Parathyroid adenoma (tissue), 2 donors: ENCODE data around the gene BLVRB.
"Not testable (repeated sequence)": the region's sequence is repeated elsewhere in the genome, so short reads cannot be mapped to it uniquely, and the experiment has no call there.

Experiments
- H2AFZ ChIP-seq: fragments of 300-600 bp; sonication (generic); one replicate; pipeline ENCODE4 v1.7.0; 2017; ENCODE audit warnings: antibody characterized with exemption, mild to moderate bottlenecking
- H3K27ac ChIP-seq: fragments of 300-600 bp; sonication (generic); one replicate; pipeline ENCODE4 v1.7.0; 2017
- H3K27me3 ChIP-seq: fragments of 300-600 bp; sonication (generic); one replicate; pipeline ENCODE4 v1.7.0; 2017; ENCODE audit warnings: low read length; ENCODE audit not compliant: control insufficient read depth, insufficient read depth
- H3K36me3 ChIP-seq: fragments of 300-600 bp; sonication (generic); one replicate; pipeline ENCODE4 v1.7.0; 2017; ENCODE audit warnings: low read length; ENCODE audit not compliant: control insufficient read depth, insufficient read depth
- H3K4me1 ChIP-seq: fragments of 300-600 bp; sonication (generic); one replicate; pipeline ENCODE4 v1.7.0; 2017; ENCODE audit warnings: control low read depth
- H3K4me2 ChIP-seq: fragments of 300-600 bp; sonication (generic); one replicate; pipeline ENCODE4 v1.7.0; 2017; ENCODE audit warnings: low read length
- H3K4me3 ChIP-seq: fragments of 300-600 bp; sonication (generic); one replicate; pipeline ENCODE4 v1.7.0; 2017; ENCODE audit warnings: low read depth, low read length
- H3K79me2 ChIP-seq: fragments of 300-600 bp; sonication (generic); one replicate; pipeline ENCODE4 v1.7.0; 2017; ENCODE audit warnings: control low read depth
- H3K9ac ChIP-seq: fragments of 300-600 bp; sonication (generic); one replicate; pipeline ENCODE4 v1.7.0; 2017; ENCODE audit warnings: mild to moderate bottlenecking
- H3K9me3 ChIP-seq: fragments of 300-600 bp; sonication (generic); one replicate; pipeline ENCODE4 v1.7.0; 2017; ENCODE audit warnings: low read length; ENCODE audit not compliant: control insufficient read depth
- TF ChIP-seq, protein P1 (sequence below): fragments of 300-600 bp; sonication (generic); IDR thresholded peaks from one replicate; pipeline ENCODE4 v1.7.0; 2017; ENCODE audit warnings: antibody characterized with exemption, mild to moderate bottlenecking
- donor health status: primary hyperparathyroidism.

BLVRB gene

DNA sequence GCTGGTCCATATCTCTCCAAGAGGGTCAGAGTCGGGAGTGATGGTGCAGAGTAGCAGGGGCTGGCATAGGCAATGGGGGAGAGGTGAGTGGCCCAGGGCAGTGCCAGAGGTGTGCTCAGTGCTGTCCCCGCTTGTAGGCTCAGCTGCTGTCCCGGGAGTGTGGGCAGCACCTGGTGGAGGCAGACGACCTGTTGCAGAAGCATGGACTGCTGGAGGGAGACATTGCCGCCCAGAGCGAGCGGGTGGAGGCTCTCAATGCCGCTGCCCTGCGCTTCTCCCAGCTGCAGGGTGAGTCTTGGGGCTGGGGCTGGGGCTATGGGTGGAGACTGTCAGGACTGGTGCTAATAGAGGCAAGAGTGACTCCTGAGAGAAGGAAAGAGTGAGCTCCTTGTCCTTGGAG is 40.6 kb upstream of the BLVRB start:
- H3K79me2 ChIP-seq, result no peaks in the 10 kb centered on the region
- no peak overlapping the region for H3K9ac ChIP-seq
- TF ChIP-seq, protein P1, sequence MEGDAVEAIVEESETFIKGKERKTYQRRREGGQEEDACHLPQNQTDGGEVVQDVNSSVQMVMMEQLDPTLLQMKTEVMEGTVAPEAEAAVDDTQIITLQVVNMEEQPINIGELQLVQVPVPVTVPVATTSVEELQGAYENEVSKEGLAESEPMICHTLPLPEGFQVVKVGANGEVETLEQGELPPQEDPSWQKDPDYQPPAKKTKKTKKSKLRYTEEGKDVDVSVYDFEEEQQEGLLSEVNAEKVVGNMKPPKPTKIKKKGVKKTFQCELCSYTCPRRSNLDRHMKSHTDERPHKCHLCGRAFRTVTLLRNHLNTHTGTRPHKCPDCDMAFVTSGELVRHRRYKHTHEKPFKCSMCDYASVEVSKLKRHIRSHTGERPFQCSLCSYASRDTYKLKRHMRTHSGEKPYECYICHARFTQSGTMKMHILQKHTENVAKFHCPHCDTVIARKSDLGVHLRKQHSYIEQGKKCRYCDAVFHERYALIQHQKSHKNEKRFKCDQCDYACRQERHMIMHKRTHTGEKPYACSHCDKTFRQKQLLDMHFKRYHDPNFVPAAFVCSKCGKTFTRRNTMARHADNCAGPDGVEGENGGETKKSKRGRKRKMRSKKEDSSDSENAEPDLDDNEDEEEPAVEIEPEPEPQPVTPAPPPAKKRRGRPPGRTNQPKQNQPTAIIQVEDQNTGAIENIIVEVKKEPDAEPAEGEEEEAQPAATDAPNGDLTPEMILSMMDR, result no peak
- H3K4me1 ChIP-seq, result no peaks in the 10 kb centered on the region
- no peak overlapping the region for H2AFZ ChIP-seq
- no peak overlapping the region for H3K4me3 ChIP-seq
- no peak overlapping the region for H3K4me2 ChIP-seq
- H3K36me3 ChIP-seq, result no peaks in the 10 kb centered on the region
- H3K27ac ChIP-seq, result no peak overlapping the region
- no peaks in the 10 kb centered on the region for H3K9me3 ChIP-seq
- no peaks in the 10 kb centered on the region for H3K27me3 ChIP-seq

DNA sequence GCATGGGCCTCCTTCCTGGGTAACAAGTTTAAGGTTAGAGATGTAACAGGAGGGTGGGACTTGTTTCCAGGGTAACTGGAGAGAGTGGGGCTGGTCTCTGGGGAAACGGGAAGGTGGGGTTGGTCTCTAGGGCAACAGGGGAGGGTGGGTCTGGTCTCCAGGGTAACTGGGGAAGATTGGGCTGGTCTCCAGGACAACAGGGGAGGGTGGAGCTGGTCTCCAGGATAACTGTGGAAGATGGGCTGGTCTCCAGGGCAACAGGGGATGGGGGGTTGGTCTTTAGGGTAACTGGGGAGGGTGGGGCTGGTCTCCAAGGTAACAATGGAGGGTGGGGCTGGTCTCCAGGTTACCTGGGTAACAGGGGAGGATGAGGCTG is 37.8 kb upstream of the BLVRB start:
- Histone ChIP-seq H3K4me3 (no peak overlapping the region), H3K4me1 (no peaks in the 10 kb centered on the region), H3K27me3 (no peaks in the 10 kb centered on the region), H3K79me2 (no peaks in the 10 kb centered on the region), H3K4me2 (no peak overlapping the region), H2AFZ (no peak overlapping the region), H3K9ac (no peak overlapping the region), H3K27ac (no peak overlapping the region), H3K9me3 (no peaks in the 10 kb centered on the region), H3K36me3 (no peaks in the 10 kb centered on the region)
- TF ChIP-seq, protein P1, result no peak

DNA sequence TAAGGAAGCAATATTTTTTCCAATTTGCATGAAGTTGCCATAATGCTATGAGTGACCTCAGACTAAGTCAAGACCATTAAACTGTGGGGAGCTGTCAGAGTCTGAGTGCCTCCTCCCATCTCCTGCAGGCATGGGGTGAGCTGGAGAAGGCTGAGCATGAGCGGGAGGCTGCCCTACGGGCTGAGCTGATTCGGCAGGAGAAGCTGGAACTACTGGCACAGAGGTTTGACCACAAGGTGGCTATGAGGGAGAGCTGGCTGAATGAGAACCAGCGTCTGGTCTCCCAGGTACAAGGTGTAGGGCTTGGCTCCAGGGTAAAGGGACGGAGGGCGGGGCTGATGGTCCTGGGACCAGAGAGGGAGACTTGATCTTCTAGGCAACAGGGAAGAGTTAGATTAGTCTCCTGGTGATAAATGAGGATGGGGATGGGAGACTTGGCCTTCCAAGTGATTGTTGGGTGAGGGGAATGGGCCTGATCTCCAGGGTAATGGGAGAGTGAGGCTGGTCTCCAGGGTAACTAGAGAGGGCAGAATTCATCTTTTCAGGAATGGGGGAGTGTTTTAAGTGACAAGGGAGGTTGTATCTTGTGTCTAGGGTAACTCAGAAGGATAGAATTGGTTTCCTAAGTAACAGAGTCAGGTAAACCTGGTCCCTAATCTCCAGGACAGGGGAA is 37.2 kb upstream of the BLVRB start:
- H2AFZ ChIP-seq, result no peak overlapping the region
- TF ChIP-seq, protein P1, result no peak
- no peaks in the 10 kb centered on the region for H3K79me2 ChIP-seq
- H3K9ac ChIP-seq, result no peak overlapping the region
- H3K4me1 ChIP-seq, result no peaks in the 10 kb centered on the region
- no peaks in the 10 kb centered on the region for H3K27me3 ChIP-seq
- H3K4me3 ChIP-seq, result no peak overlapping the region
- no peaks in the 10 kb centered on the region for H3K36me3 ChIP-seq
- no peak overlapping the region for H3K27ac ChIP-seq
- H3K4me2 ChIP-seq, result no peak overlapping the region
- H3K9me3 ChIP-seq, result no peaks in the 10 kb centered on the region

DNA sequence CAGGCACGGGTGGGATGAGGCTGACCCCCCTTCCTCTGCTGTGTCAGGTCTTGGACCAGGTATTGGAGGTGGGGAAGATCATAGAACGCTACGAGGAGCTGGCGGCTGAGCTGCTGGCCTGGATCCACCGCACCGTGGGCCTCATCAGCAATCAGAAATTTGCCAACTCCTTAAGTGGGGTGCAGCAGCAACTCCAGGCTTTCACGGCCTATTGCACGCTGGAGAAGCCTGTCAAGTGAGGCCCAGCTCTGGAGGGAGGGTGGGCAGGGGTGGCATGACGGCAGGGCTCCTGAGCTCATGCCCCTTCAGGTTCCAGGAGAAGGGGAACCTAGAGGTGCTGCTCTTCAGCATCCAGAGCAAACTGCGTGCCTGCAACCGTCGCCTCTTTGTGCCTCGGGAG is 36.5 kb upstream of the BLVRB start:
- Histone ChIP-seq H3K79me2 (no peaks in the 10 kb centered on the region), H2AFZ (no peak overlapping the region), H3K4me3 (no peak overlapping the region), H3K9ac (no peak overlapping the region), H3K4me1 (no peaks in the 10 kb centered on the region), H3K36me3 (no peaks in the 10 kb centered on the region), H3K27ac (no peak overlapping the region), H3K27me3 (no peaks in the 10 kb centered on the region), H3K4me2 (no peak overlapping the region), H3K9me3 (no peaks in the 10 kb centered on the region)
- TF ChIP-seq, protein P1, result no peak

DNA sequence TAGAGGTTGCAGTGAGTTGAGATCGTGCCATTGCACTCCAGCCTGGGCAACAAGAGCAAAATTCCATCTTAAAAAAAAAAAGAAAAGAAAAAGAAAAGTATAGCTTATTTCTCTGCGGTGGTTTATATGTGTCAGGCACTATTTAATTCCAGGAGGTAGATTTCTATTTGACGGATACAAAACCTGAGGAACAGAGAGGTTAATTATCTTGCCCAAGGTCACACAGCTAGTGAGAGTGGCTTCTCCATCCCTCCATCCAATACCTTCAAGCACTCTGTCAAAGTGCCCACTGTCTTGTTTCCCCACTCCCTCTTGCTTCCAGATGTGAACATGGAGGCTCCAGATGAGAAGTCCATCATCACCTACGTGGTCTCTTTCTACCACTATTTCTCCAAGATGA is 36.1 kb upstream of the BLVRB start:
- no peak overlapping the region for H3K4me3 ChIP-seq
- no peaks in the 10 kb centered on the region for H3K27me3 ChIP-seq
- no peaks in the 10 kb centered on the region for H3K4me1 ChIP-seq
- H3K9ac ChIP-seq, result no peak overlapping the region
- no peak overlapping the region for H2AFZ ChIP-seq
- TF ChIP-seq, protein P1, result no peak
- no peaks in the 10 kb centered on the region for H3K79me2 ChIP-seq
- no peak overlapping the region for H3K27ac ChIP-seq
- H3K36me3 ChIP-seq, result no peaks in the 10 kb centered on the region
- no peak overlapping the region for H3K4me2 ChIP-seq
- no peaks in the 10 kb centered on the region for H3K9me3 ChIP-seq

DNA sequence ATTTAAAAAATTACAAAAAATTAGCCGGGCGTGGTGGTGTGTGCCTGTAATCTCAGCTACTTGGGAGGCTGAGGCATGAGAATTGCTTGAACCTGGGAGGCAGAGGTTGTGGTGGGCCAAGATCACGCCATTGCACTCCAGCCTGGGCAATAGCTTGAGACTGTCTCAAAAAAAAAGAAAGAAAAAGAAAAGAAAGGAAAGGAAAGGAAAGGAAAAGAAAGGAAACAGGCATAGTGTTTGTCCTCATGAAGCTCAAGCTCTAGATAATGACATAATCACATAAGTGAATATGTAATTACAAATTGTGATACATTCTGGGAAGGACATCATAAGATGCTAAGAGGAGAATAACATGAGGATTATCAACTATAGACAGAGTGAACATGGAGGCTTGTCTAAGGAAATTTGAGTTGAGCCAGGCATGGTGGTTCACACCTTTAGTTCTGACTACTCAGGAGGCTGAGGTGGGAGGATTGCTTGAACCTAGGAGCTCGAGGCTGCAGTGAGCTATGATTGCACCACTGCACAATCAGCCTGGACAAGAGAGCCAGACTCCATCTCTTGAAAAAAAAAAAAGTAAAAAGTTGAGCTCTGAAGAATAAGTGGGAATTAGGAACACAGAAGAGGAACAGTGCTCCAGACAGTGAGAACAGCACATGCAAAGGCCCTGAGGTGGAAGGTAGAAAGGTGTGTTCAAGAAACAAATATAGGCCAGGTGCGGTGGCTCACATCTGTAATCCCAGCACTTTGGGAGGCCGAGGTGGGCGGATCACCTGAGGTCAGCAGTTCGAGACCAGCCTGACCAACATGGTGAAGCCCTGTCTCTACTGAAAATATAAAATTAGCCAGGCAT is 35.4 kb upstream of the BLVRB start:
- not testable (repeated sequence) for H2AFZ ChIP-seq, H3K4me3 ChIP-seq, H3K4me2 ChIP-seq, H3K27ac ChIP-seq, H3K9ac ChIP-seq, H3K4me1 ChIP-seq, H3K79me2 ChIP-seq, H3K36me3 ChIP-seq, H3K9me3 ChIP-seq, H3K27me3 ChIP-seq
